Measurements from ENCODE around the gene TMEM150C. TPM values are rescaled to one million over a fixed set of nuclear protein-coding genes. Genes with fewer than 3 reads are reported as not detected.

TMEM150C gene
- total RNA-seq (2014; rRNA removed), result 0.26 TPM in 1 of 2 replicates, not detected in the other
- 0.06 TPM for polyA plus RNA-seq (2012)

GRCh38 chr4:82561786-82562563 is at the start of gene TMEM150C:
TMEM150C (minus strand) TSS chr4:82561988; CDS start chr4:82504657, 57,331 bp downstream.
- DNase-seq (ENCODE audit: low read depth), result peak; percentile 9

GRCh38 chr4:82611527-82611926 is 49.7 kb upstream of the TMEM150C start:
- no peak for DNase-seq (ENCODE audit: low read depth)

- no peak for DNase-seq (ENCODE audit: low read depth)
Observed at GRCh38 chr4:82610041-82610440, 48.3 kb upstream of the TMEM150C start.

GRCh38 chr4:82606622-82607021 is 44.8 kb upstream of the TMEM150C start:
- no peak for DNase-seq (ENCODE audit: low read depth)

- DNase-seq (ENCODE audit: low read depth), result no peak
Observed at GRCh38 chr4:82604522-82604921, 42.7 kb upstream of the TMEM150C start.

GRCh38 chr4:82601242-82602015 is 39.6 kb upstream of the TMEM150C start:
- DNase-seq (ENCODE audit: low read depth), result peak; percentile 55

GRCh38 chr4:82599336-82599735 is 37.5 kb upstream of the TMEM150C start:
- DNase-seq (ENCODE audit: low read depth), result no peak

- no peak for DNase-seq (ENCODE audit: low read depth)
Observed at GRCh38 chr4:82594456-82594855, 32.7 kb upstream of the TMEM150C start.

GRCh38 chr4:82593411-82593810 is 31.6 kb upstream of the TMEM150C start:
- no peak for DNase-seq (ENCODE audit: low read depth)

- DNase-seq (ENCODE audit: low read depth), result no peak
Observed at GRCh38 chr4:82592639-82593038, 30.9 kb upstream of the TMEM150C start.

GRCh38 chr4:82591592-82591991 is 29.8 kb upstream of the TMEM150C start:
- no peak for DNase-seq (ENCODE audit: low read depth)

GRCh38 chr4:82589756-82590155 is 28.0 kb upstream of the TMEM150C start:
- DNase-seq (ENCODE audit: low read depth), result no peak

GRCh38 chr4:82588771-82589270 is 27.0 kb upstream of the TMEM150C start:
- no peak for DNase-seq (ENCODE audit: low read depth)

- no peak for DNase-seq (ENCODE audit: low read depth)
Observed at GRCh38 chr4:82587826-82588540, 26.2 kb upstream of the TMEM150C start.

- no peak for DNase-seq (ENCODE audit: low read depth)
Observed at GRCh38 chr4:82585690-82586435, 24.1 kb upstream of the TMEM150C start.

- no peak for DNase-seq (ENCODE audit: low read depth)
Observed at GRCh38 chr4:82584931-82585330, 23.1 kb upstream of the TMEM150C start.

GRCh38 chr4:82583897-82584587 is 22.3 kb upstream of the TMEM150C start:
- DNase-seq (ENCODE audit: low read depth), result no peak

GRCh38 chr4:82579932-82580331 is 18.1 kb upstream of the TMEM150C start:
- no peak for DNase-seq (ENCODE audit: low read depth)

- no peak for DNase-seq (ENCODE audit: low read depth)
Observed at GRCh38 chr4:82578935-82579334, 17.1 kb upstream of the TMEM150C start.

GRCh38 chr4:82577451-82577850 is 15.7 kb upstream of the TMEM150C start:
- DNase-seq (ENCODE audit: low read depth), result no peak

GRCh38 chr4:82569727-82570126 is 7.9 kb upstream of the TMEM150C start:
- DNase-seq (ENCODE audit: low read depth), result no peak

Data from LHCN-M2 (cell line).